PC-9 (cell line): Measurements from ENCODE around the gene HFM1.

Source experiments
- CTCF ChIP-seq: fragments of 200-600 bp; sonication (generic); conservative IDR thresholded peaks from 2 replicates; pipeline ENCODE4 v1.6.1; 2017; ENCODE audit warnings: mixed run types, antibody characterized with exemption, mild to moderate bottlenecking, moderate library complexity
- EZH2 ChIP-seq: fragments of 200-600 bp; sonication (generic); IDR thresholded peaks from 2 replicates; pipeline ENCODE4 v1.8.0; 2017; ENCODE audit warnings: antibody characterized with exemption, low read depth

GRCh38 chr1:91307784-91308409 is 96.7 kb downstream of the HFM1 start:
- TF ChIP-seq CTCF = no peak
- no peak for TF ChIP-seq EZH2
